ENCODE results near the gene DCX.
"Not testable (repeated sequence)": the region's sequence is repeated elsewhere in the genome, so short reads cannot be mapped to it uniquely, and the experiment has no call there.

DCX gene

DNA sequence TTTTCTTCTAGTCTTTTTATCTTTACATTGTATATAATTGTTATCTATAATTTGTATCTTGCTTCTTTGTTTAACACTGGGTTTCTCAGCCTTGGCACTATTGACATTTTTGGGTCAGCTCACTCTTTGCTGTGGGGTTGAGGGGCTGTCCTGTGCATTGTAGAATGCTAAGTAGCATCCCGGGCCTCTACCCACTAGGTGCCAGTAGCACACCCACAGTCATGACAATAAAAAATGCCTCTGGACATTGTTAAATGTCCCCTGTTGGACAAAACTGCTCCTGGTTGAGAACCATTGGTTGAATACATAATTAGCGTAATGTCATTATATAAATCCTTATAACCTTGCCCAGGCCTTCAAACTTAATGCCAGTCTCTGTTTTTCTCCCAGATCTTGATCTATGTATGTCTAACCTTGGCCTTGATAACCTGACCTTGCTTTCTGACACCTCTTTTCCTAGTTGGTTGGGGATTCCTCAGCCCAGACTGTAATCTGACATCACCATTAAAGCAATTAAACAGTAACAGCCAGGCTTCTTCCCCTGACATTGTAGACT is 46.1 kb downstream of the DCX start:
- no peak for FAIRE-seq

GRCh38 chrX:111363741-111364140 is 48.3 kb downstream of the DCX start:
- FAIRE-seq: no peak

GRCh38 chrX:111361751-111362150 is 50.2 kb downstream of the DCX start:
- no peak for FAIRE-seq

DNA sequence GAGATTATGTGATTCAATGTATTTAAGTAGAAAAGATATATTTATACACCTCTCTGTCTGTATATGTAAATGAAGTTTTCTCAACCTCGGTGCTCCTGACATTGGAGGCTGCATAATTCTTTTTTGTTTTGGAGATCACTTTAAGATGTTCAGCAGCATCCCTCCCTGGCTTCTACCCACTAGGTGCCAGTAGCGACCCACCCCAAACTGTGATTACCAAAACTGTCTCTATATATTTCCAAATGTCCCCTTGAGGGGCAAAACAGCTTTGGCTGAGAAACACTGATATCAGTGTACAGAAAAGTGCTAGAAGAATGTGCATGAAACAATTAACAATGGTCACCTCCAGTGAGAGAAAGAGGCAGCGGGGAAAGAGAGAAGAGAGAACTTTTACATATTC is 51.2 kb downstream of the DCX start:
- no peak for FAIRE-seq

GRCh38 chrX:111355523-111356115 is 56.4 kb downstream of the DCX start:
- no peak for FAIRE-seq

DNA sequence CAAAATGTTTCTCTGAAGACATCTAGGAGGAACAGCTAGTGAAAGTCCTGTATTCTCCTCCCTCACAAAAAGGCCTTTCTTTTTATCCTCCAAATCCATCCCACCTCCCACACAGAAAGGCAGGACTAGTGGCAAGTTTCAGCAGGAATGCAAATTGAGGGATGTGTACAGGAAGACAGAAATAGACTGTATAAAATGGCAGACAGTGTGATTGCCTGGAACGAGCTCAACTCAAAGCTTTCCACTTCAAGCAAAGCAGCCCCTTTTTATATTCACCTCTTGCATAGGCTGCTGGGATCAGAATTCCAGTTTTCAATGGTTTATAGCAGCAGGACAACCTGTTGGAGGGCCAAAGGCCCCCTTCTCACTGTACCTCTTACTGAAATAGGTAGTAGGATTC is 57.5 kb downstream of the DCX start:
- FAIRE-seq: no peak

DNA sequence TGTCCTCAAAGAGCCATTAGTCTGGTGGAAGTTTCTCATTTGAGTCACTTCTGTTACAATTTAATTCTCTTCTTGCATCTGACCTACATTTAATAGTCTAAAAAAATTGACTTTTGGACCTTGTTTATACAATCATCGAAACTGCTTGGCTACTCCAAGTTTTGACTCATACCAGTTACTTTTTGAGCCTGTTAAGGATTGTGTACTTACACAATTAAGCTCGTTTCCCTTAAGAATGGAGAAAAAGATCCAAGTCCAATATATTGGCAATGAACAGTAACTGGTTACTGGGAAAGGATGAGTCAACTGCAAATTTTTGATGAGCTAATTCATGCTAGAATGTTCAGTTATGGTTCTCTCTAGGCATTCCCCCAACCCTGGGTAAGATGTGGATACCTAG is 58.2 kb downstream of the DCX start:
- no peak for FAIRE-seq

- FAIRE-seq: no peak
These were observed 59.6 kb downstream of the DCX start for GRCh38 chrX:111352424-111352823.

DNA sequence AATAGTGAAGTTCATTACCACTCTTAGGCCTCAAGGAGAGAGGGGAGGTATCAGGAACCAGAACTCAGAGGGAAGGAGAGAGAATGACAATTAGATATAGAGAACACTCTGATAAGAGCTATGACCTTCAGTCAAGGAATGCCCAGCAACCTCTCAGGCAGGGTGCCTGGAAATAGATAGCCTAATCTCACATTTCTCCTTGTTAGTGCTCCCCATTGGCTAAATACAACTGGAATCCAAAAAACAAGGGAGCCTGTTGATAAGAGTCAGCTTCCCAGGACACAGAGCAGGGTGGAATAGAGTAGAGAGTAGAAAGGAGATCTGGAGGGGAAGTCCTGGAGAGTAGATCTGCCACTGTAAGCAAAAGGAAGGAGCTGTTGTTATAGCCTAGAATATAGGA is 62.1 kb downstream of the DCX start:
- FAIRE-seq: no peak

- FAIRE-seq: no peak
These were observed 62.9 kb downstream of the DCX start for GRCh38 chrX:111349101-111349500.

DNA sequence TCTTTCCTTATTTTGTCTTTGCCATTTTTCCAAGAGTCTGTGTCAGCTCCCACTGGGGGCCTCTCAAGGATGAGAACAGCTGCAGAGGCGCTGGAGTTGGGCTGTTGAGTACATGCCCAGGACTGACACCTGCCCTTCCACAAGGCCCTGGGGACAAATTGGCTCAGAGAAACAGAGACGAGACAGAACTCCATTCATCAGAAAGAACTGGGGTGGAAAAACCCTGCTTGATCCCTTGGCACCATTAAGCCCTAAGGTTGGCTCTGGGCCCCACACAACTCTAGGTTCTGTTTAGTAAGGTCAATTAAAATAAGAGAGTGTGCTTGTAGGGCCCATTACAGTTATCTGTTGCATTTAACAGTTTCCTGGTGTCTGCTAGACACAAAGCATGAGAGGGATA is 63.6 kb downstream of the DCX start:
- no peak for FAIRE-seq

DNA sequence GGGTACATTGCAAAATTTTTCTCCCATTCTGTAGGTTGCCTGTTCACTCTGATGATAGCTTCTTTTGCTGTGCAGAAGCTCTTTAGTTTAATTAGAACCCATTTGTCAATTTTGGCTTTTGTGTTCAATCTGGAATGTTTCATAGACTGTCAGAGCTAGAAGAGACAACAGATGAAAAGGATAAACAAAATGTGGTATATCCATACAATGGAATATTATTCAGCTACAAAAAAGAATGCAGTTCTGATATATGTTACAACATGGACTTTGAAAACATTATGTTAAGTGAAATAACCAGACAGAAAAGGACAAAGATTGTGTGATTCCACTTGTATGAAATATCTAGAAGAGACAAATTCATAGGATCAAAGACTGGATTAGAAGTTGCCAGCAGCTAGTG is 65.8 kb downstream of the DCX start:
- not testable (repeated sequence) for FAIRE-seq

- FAIRE-seq: no peak
These were observed 71.9 kb downstream of the DCX start for GRCh38 chrX:111340054-111340453.

DNA sequence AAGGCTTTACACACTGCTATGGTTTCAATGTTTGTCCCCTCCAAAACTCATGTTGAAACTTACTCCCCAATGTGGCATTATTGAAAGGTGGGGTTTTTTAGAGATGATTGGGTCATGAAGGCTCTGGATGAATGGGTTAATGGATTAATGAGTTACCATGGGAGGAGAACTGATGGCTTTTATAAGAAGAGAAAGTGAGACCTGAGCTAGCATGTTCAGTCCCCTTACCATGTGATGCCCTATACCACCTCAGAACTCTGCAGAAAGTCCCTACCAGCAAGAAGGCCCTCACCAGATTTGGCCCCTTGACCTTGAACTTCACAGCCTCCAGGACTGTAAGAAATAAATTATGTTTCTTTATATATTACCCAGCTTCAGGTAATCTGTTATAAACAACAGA is 72.8 kb downstream of the DCX start:
- no peak for FAIRE-seq

GRCh38 chrX:111338095-111338698 is 73.8 kb downstream of the DCX start:
- FAIRE-seq: no peak

DNA sequence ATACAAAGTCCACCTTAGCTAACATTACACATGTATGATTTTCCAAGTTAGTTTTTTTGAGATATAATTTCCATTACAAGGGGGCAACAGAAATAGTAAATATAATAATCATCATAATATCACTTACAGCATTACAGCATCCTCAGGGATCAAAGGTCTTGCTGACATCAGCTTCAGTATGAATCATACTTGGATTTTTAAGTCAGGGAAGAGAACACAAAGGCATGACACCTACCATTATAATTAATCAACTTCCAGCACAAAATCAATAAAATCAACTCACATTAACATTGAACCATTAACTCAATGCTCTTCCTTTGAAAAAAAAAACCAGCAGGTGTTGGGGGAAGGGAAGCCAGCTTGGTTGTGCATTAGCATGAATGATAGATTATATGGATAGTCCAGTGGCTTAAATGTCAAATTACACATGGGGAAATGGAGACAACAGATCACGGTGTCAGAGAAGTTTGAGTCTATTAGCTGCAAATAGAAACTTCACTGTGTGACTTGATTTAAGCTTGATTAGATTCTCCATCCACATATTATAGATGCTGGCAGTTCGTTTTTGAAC is 74.8 kb downstream of the DCX start:
- no peak for FAIRE-seq

DNA sequence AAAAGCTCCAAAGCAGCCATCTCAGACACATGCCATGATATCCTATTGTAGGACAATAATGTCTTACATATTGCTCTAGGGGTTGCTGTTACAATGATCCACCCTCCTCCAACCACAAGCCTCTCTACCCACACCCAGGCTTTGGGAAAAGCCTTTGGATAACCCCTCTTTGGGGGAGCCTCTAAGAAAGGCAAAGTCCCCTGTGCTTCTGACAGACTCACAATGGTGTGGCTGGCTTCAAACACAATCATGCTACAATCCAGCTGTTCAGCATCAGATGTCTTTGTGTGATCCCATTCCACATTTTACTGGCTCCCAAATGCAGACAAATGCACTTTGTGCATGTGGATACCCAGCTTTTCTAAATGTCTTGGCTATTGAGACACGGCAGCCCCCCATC is 75.9 kb downstream of the DCX start:
- no peak for FAIRE-seq

DNA sequence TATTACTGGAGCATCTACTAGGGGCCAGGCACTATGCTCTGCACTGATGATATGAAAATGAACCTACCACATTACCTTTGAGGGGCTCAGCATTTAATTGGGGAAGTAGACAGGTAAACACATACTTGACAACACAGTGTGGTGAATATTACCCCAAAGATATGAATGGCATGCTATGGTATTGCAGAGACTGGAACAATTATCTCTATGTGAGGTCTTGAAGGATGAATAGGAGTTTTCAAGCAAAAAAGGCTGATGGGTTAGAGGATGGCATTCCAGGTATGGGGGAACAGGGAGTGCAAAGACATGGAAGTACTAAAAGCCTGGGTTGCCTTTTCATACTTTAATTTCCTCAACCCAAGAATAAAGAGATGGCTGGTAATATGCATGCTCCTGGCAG is 82.6 kb downstream of the DCX start:
- FAIRE-seq: no peak

- no peak for FAIRE-seq
These were observed 83.1 kb downstream of the DCX start for GRCh38 chrX:111328858-111329257.

DNA sequence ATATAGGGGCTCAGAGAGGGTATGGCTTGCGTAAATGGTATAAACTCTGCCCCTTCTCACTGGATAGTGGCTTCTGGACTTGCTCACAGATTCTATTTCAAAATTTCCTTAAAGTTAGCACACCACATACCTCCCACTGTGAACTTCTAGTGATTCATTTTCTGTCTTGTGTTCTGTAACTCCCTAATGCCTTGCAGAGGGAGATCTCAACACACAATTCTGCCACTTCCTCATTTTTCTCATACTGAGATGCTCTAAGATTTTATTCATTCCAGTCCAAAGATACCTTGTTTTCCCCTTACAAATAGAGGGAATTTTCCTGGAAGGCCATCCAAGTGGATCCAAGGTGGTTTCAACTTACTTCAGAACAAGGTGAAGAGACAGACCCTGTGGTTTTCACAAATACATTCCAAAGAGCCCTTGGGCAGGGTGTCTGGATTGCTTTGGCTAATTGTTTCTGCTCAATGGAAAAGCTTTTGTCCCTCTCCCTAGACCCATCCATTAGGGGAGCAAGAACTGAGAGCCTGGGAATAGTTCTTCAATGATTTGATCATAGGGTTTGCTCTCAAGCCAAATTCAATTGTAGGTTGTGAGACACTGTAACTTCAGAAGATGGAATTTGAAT is 89.6 kb downstream of the DCX start:
- FAIRE-seq: no peak

GRCh38 chrX:111319451-111319850 is 92.5 kb downstream of the DCX start:
- FAIRE-seq: no peak

GRCh38 chrX:111318901-111319300 is 93.1 kb downstream of the DCX start:
- no peak for FAIRE-seq

DNA sequence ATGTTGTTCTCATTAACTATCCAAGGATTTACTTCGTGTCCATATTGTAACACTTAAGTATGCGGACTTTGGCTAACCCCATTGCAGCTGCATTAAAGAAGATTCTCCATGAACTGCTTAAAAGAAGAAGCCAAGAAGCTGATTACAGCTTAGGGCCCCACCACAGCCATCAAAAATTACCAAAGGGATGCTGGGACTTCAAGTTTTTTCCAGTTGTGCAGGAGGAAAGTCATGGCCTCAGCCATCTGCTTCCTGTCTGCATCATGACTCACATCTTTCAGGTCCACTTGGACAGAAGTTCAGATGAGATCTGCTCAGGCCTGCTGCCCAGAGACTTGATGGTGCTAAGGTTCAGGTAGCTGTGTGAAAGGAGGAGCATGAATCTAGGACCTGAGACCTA is 102.9 kb downstream of the DCX start:
- FAIRE-seq: no peak

DNA sequence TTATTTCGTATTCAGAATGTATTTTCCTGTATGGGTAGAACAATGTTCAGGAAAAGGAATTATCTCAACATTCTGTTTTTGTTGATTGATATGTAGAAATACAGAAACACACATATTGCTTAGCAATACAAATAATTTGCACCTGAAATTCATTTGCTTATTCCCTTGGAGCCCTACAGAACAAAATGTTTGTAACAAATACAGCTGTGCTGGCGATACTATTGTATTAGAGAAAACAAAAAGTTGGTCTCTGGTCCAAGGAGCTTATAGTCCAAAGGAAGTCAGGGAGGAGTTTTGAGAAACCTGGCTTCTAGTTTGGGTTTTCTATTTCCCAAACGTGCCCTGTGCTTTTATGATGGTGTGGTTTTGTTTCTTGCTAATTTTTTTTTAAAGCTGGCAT is 104.0 kb downstream of the DCX start:
- no peak for FAIRE-seq
